Measurements from ENCODE around the gene NT5E. TPM values are rescaled to one million over a fixed set of nuclear protein-coding genes. Genes with fewer than 3 reads are reported as not detected.

Gene NT5E
- total RNA-seq, 4 donors from 2014 or later = 14.7 to 40.6 (median 22.7) TPM

GRCh38 chr6:85456782-85457181 is 6.9 kb downstream of the NT5E start:
- no peaks in the 10 kb centered on the region for H3K36me3 ChIP-seq
- no peaks in the 10 kb centered on the region for H3K9me3 ChIP-seq
- no peak overlapping the region for H3K27ac ChIP-seq
- no peak for TF ChIP-seq CTCF (IDR thresholded peaks at IDR 0.05)
- no peak for TF ChIP-seq POLR2A (IDR thresholded peaks at IDR 0.05)
- H3K4me1 ChIP-seq = peaks cover 0 to 24% (median 12%) of the 10 kb centered on the region in 4 donors
- H3K27me3 ChIP-seq = no peaks in the 10 kb centered on the region
- no peak for DNase-seq
- no peak overlapping the region for H3K4me3 ChIP-seq

- TF ChIP-seq CTCF (IDR thresholded peaks at IDR 0.05) (no peak), POLR2A (IDR thresholded peaks at IDR 0.05) (no peak)
- Histone ChIP-seq H3K27ac (peak overlapping the region in 2 of 4 donors; percentile 25 to 34), H3K9me3 (no peaks in the 10 kb centered on the region), H3K4me3 (no peak overlapping the region), H3K27me3 (no peaks in the 10 kb centered on the region), H3K4me1 (peaks cover 0 to 23% (median 8%) of the 10 kb centered on the region in 4 donors), H3K36me3 (no peaks in the 10 kb centered on the region)
- peak in 1 of 3 donors; percentile 48 for DNase-seq
These were observed 8.3 kb downstream of the NT5E start for GRCh38 chr6:85458184-85458583.

GRCh38 chr6:85458782-85459181 is 8.9 kb downstream of the NT5E start:
- Histone ChIP-seq H3K27me3 (no peaks in the 10 kb centered on the region), H3K9me3 (no peaks in the 10 kb centered on the region), H3K4me1 (peaks cover 0 to 23% (median 6%) of the 10 kb centered on the region in 4 donors), H3K36me3 (no peaks in the 10 kb centered on the region), H3K4me3 (no peak overlapping the region), H3K27ac (peak overlapping the region in 2 of 4 donors; percentile 15 to 25)
- no peak for DNase-seq
- TF ChIP-seq POLR2A (IDR thresholded peaks at IDR 0.05) (no peak), CTCF (IDR thresholded peaks at IDR 0.05) (no peak)

GRCh38 chr6:85459224-85459901 is 9.5 kb downstream of the NT5E start:
- no peaks in the 10 kb centered on the region for H3K9me3 ChIP-seq
- H3K36me3 ChIP-seq = no peaks in the 10 kb centered on the region
- H3K27me3 ChIP-seq = no peaks in the 10 kb centered on the region
- TF ChIP-seq POLR2A (IDR thresholded peaks at IDR 0.05) (no peak), CTCF (IDR thresholded peaks at IDR 0.05) (no peak)
- DNase-seq = no peak
- peak overlapping the region; percentile 0 to 25 (median 9) for H3K27ac ChIP-seq
- peaks cover 0 to 23% (median 6%) of the 10 kb centered on the region in 4 donors for H3K4me1 ChIP-seq
- no peak overlapping the region for H3K4me3 ChIP-seq

- DNase-seq = no peak
- TF ChIP-seq POLR2A (IDR thresholded peaks at IDR 0.05) (no peak), CTCF (IDR thresholded peaks at IDR 0.05) (no peak)
- peaks cover 0 to 23% (median 8%) of the 10 kb centered on the region in 4 donors for H3K4me1 ChIP-seq
- peak overlapping the region; percentile 40 to 53 (median 46) for H3K27ac ChIP-seq
- H3K4me3 ChIP-seq = no peak overlapping the region
- H3K36me3 ChIP-seq = no peaks in the 10 kb centered on the region
- no peaks in the 10 kb centered on the region for H3K27me3 ChIP-seq
- no peaks in the 10 kb centered on the region for H3K9me3 ChIP-seq
These were observed 10.5 kb downstream of the NT5E start for GRCh38 chr6:85460154-85460920.
